GM10266 (cell line): ENCODE data around the gene ETHE1.

Source experiments
- DNase-seq: peaks from one replicate; pipeline ENCODE4 v3.0.0; 2012; ENCODE audit errors: extremely low spot score
- CTCF ChIP-seq: IDR thresholded peaks from 2 replicates; pipeline ENCODE4 v1.5.1; 2012; ENCODE audit warnings: mild to moderate bottlenecking, low read depth; ENCODE audit not compliant: control insufficient read depth, insufficient read depth; ENCODE audit errors: missing control alignments

The ETHE1 gene

GRCh38 chr19:43478323-43478722, 48.7 kb downstream of the ETHE1 start:
- TF ChIP-seq CTCF: no peak
- DNase-seq: no peak

DNA sequence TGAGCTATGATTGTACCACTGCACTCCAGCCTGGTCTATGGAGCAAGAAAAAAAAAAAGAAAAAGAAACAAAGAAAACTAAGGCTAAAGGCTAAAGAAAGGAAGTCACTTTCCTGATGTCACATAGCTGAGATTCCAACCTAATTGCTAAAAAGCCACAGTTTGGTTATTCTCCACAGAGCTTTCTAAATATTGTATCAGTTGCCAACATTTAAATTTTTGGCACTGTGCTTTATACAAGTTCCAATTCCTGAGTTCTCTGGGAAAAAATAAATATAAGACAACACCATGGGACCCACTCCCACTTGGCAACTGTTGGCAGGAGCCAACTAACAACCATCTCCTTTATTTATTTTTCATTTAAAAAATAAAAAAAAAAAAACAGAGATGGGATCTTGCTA, 50.4 kb downstream of the ETHE1 start:
- DNase-seq: no peak
- no peak for TF ChIP-seq CTCF

DNA sequence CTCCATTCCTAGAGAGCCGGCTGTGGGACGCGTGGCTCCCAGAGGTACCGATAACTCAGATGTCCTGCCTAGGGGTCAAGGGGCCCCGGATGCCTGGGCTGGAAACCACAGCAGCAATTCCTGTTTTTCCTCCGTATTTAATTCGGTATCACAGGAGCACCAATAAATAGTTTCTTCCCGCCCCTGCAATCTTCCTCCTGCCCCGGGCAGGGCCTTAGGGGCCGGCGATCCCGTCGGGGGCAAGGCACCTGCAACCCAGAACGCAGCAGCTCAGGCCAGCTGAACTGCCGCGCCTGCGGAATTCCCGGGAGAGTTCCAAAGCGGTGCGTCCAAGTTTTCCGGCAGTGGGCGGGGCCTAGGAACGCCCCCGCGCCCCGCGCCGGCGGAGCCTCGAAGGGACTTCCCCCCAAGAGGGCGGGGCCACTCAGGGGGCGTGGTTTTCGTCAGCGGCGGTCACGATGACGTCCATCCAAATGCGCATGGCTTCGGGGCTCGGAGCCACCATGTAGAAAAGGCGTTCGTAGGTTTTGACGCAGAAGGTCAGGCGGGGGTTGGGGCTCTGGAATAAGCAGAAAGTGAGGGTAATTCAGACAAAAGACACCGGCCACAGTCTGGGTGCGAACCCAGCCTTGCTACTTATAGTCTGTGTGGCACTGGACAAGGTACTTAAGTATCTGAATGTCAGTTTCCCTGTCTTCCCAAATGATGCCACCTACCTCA, 51.9 kb downstream of the ETHE1 start:
- no peak for TF ChIP-seq CTCF
- peak; percentile 93 for DNase-seq

- no peak for TF ChIP-seq CTCF
- DNase-seq: no peak
These were observed 52.5 kb downstream of the ETHE1 start for GRCh38 chr19:43474487-43474886.

DNA sequence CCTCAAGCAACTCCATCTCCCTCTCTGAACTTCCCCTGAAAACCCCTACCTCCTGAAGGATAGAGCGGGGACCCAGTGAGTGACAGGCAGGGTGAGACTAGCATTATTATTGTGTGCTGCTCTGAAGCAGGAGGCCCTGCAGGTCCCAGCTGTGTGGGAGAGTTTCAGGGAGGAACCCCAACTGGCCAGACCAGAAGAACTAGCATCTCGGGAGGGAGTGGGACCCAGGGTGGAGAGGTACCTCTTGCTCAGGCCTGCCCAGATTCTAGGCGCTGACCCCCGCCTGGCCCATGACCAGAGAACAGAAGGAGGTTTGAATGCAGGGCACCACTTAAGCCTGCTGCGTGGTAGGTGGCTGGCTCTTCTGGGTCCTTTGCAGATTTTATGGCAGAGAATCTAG, 55.9 kb downstream of the ETHE1 start:
- no peak for DNase-seq
- TF ChIP-seq CTCF: no peak

- no peak for DNase-seq
- no peak for TF ChIP-seq CTCF
These were observed 56.7 kb downstream of the ETHE1 start for GRCh38 chr19:43470288-43470687.

DNA sequence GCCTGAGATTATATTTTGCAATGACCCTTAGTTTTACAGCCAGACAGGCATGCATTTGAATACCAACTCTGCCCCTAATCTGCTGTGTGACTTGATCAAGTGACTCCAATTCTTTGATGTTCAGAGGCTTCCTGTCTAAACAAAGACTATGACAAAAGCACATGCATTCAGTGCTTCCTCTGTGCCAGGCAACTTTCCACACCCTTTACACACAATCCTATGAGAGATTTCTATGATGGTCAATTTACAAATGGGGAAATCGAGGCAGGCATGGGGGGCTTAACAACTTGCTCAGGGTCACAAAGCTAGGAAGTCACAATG, 57.9 kb downstream of the ETHE1 start:
- TF ChIP-seq CTCF: no peak
- DNase-seq: no peak
